Upper lobe of left lung (tissue), 6 donors: ENCODE data around the gene GOLGA6L7. TPM values are rescaled to one million over a fixed set of nuclear protein-coding genes. Genes with fewer than 3 reads are reported as not detected.

ENCODE experiments used
- ATAC-seq, 2 donors: fragments of 200-7000 bp; cut with Tn5 transposase; one replicate each; pipeline ENCODE4 v1.9.1; 2022; ENCODE audit warnings: mild to moderate bottlenecking in 2 of 2, moderate library complexity in 2 of 2; ENCODE audit not compliant: low FRiP score in 2 of 2
- DNase-seq, 2 donors: peaks; one replicate each; pipeline ENCODE4 v3.0.0-alpha.2; 2019 to 2020
- H3K27ac ChIP-seq, 4 donors: fragments of 200-600 bp; sonication (generic); one replicate each; pipeline ENCODE4 v1.5.1; 2016 to 2019
- H3K27me3 ChIP-seq, 4 donors: fragments of 200-600 bp; sonication (generic); one replicate each; pipeline ENCODE4 v1.5.1; 2017 to 2019
- H3K36me3 ChIP-seq, 4 donors: fragments of 200-600 bp; sonication (generic); one replicate each; pipeline ENCODE4 v1.5.1; 2016 to 2019
- H3K4me1 ChIP-seq, 4 donors: fragments of 200-600 bp; sonication (generic); one replicate each; pipeline ENCODE4 v1.5.1; 2018 to 2019
- H3K4me3 ChIP-seq, 4 donors: fragments of 200-600 bp; sonication (generic); one replicate each; pipeline ENCODE4 v1.5.1; 2017 to 2019; ENCODE audit warnings: mild to moderate bottlenecking in 2 of 4, moderate library complexity in 1 of 4
- H3K9me3 ChIP-seq, 4 donors: fragments of 200-600 bp; sonication (generic); one replicate each; pipeline ENCODE4 v1.5.1; 2018 to 2019
- EP300 ChIP-seq, 4 donors: sonication (generic); formaldehyde crosslinking; IDR thresholded peaks; one replicate each; pipeline ENCODE4 v1.5.1; 2017; ENCODE audit warnings: antibody characterized with exemption in 4 of 4, control low read depth in 2 of 4
- POLR2A ChIP-seq, 4 donors: fragments of 450-650 bp; IDR thresholded peaks; one replicate each; pipeline ENCODE4 v1.5.1; 2016 to 2017; ENCODE audit warnings: antibody characterized with exemption in 4 of 4, mild to moderate bottlenecking in 2 of 4
- POLR2AphosphoS5 ChIP-seq, 2 donors: sonication (generic); formaldehyde crosslinking; IDR thresholded peaks; one replicate each; pipeline ENCODE4 v1.5.1; 2017; ENCODE audit warnings: antibody characterized with exemption in 2 of 2
- WGBS, 2 donors: methylation state at CpG; one replicate each; pipeline ENCODE4 v1.1.5; 2017 to 2018; 5-methylcytosine and 5-hydroxymethylcytosine counted together
- total RNA-seq, 6 donors: library from RNA; depleted of rRNA in 4 of 6; stranded (reverse); fragments of >200 nt in 4 of 6; gene quantifications; one replicate each; pipeline versions ENCODE4 v1.1.0 to v1.2.1, GENCODE V29; 2016 to 2021
- TF ChIP-seq, protein P1 (sequence below), 6 experiments: fragments of 450-650 bp in 4 of 6; fragments of 200-600 bp in 2 of 6; sonication (generic) in 2 of 6; IDR thresholded peaks; one replicate each; pipeline ENCODE4 v1.5.1; 2016 to 2019; ENCODE audit warnings: antibody characterized with exemption in 6 of 6
- donor health status: DM: no; HTN: no; CAD: no; lungs with moderate emphysema.
- donor health status: DM: no; HTN: yes; CAD: no; lungs with severe emphysema.

The GOLGA6L7 gene
- total RNA-seq, 6 donors from 2014 or later, result not detected

DNA sequence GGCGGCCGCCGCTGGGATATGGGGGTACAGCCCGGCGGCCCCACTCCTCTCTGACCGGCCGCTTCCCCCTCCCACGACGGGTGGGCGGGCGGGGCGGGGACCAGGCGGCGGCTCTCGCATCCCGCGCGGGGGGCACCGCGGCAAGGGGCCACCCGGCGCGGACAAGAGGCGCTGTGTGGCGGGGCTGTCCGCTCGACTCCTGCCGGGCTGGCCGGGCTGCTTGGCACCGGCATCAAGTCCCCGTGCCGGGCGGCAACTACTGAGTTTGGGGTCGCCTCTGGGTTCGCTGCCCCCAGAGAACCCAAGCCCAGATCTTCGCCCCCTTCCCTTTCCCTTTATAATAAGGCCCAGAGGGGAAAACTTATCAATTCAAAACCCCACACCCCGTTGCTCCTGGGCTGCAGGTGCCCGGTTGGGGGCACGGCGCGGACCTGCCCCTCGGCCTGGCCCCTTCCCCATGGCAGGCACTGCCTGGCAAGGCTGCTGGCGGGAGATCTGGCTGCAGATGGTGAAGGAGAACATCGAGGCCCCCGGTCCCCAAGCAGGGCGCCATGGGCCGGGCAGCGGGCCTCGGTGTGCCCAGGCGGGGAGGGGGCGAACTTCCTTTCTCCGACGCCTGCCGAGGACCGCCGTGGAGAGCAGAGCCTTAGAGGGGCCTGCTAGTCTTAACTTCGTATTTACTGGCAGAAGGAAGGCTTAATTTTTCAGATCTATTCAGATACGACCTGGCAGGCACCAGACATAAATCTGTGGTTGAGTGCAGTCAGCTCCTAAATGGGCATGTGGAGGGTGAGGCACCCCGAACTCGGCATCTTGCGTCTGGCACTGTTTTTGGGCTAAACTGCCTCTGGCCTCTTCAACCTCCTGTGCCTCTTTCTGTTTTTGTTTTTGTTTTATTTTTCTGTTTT is 38.2 kb upstream of the GOLGA6L7 start:
- H3K4me3 ChIP-seq, result peak overlapping the region; percentile 10 to 55 (median 52)

DNA sequence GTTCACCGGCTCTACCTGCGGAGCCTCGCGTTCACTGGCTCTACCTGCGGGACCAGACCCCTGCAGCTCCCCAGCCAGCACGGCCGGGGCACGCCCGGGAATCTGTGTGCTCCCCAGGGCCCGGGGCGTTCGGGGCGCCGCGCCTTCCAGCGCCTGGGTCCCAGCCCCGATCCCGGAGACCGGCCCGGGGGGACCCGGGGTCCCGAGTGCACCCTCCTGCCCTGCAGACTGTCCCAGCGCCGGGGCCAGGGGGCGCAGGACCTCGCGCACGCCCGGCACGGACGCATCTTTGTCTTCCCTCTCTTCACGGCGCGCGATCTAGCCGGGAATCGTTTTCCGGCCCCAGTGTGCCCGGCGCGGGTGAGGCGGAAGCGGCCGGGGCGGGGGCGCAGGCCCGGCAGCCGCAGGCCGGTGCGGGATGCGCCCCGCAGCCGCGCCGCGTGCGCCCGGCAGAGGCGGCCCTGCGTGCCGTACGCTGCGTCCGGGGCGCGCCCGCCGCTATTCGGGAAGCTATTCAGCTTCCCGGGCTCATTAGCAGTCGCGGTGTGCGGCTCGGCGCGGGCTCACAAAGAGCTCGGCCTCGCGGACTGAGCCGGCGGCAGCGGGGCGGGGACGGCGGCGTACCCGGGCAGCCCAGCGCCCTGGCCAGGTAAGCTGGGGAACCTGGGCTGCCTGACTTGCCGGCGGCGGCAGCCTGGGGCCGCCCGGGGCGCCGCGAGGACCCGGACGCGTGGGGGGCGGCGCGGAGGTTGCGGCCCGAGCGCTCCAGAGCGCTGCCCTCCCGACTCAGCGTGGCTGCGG is 37.4 kb upstream of the GOLGA6L7 start, which contains the start of gene APBA2:
Gene APBA2, plus strand, starts transcription at position 345 of the 801 bp plus-strand sequence. CDS start 167,911 bp downstream, outside the sequence.
- Histone ChIP-seq H3K36me3 (no peaks in the 10 kb centered on the region), H3K4me1 (peaks cover 8 to 21% (median 11%) of the 10 kb centered on the region in 4 donors), H3K9me3 (no peaks in the 10 kb centered on the region), H3K27me3 (peaks cover 0 to 23% (median 9%) of the 10 kb centered on the region in 4 donors), H3K27ac (peak within 1 kb of the TSS in 1 of 4 donors; percentile 31), H3K4me3 (peak within 1 kb of the TSS; percentile 10 to 55 (median 52))
- WGBS, 2 donors, result 0% methylated on average over 1 of the region's 109 CpGs; no CpG with 5 or more reads in 1 of the 2 donors
- DNase-seq (peak in 1 of 2 donors; percentile 88), ATAC-seq (peak in 1 of 2 donors; percentile 16)
- TF ChIP-seq POLR2A (IDR thresholded peaks at IDR 0.05) (no peak), EP300 (IDR thresholded peaks at IDR 0.05) (no peak), POLR2AphosphoS5 (IDR thresholded peaks at IDR 0.05) (no peak)
- TF ChIP-seq, protein P1, sequence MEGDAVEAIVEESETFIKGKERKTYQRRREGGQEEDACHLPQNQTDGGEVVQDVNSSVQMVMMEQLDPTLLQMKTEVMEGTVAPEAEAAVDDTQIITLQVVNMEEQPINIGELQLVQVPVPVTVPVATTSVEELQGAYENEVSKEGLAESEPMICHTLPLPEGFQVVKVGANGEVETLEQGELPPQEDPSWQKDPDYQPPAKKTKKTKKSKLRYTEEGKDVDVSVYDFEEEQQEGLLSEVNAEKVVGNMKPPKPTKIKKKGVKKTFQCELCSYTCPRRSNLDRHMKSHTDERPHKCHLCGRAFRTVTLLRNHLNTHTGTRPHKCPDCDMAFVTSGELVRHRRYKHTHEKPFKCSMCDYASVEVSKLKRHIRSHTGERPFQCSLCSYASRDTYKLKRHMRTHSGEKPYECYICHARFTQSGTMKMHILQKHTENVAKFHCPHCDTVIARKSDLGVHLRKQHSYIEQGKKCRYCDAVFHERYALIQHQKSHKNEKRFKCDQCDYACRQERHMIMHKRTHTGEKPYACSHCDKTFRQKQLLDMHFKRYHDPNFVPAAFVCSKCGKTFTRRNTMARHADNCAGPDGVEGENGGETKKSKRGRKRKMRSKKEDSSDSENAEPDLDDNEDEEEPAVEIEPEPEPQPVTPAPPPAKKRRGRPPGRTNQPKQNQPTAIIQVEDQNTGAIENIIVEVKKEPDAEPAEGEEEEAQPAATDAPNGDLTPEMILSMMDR (IDR thresholded peaks at IDR 0.05), result no peak

More for the DNA sequence above, 38.2 kb upstream of the GOLGA6L7 start:
- H3K27me3 ChIP-seq, result peaks cover 0 to 23% (median 9%) of the 10 kb centered on the region in 4 donors
- TF ChIP-seq, protein P1 (IDR thresholded peaks at IDR 0.05), result no peak
- TF ChIP-seq POLR2AphosphoS5 (IDR thresholded peaks at IDR 0.05) (no peak), EP300 (IDR thresholded peaks at IDR 0.05) (no peak), POLR2A (IDR thresholded peaks at IDR 0.05) (no peak)
- H3K27ac ChIP-seq, result peak overlapping the region in 1 of 4 donors; percentile 31
- WGBS, 2 donors, result 20 to 33% methylated on average over 15 to 34 of the region's 61 CpGs
- H3K9me3 ChIP-seq, result no peaks in the 10 kb centered on the region
- H3K36me3 ChIP-seq, result no peaks in the 10 kb centered on the region
- peak in 1 of 2 donors; percentile 80 for DNase-seq
- no peak for ATAC-seq
- H3K4me1 ChIP-seq, result peaks cover 8 to 21% (median 11%) of the 10 kb centered on the region in 4 donors

DNA sequence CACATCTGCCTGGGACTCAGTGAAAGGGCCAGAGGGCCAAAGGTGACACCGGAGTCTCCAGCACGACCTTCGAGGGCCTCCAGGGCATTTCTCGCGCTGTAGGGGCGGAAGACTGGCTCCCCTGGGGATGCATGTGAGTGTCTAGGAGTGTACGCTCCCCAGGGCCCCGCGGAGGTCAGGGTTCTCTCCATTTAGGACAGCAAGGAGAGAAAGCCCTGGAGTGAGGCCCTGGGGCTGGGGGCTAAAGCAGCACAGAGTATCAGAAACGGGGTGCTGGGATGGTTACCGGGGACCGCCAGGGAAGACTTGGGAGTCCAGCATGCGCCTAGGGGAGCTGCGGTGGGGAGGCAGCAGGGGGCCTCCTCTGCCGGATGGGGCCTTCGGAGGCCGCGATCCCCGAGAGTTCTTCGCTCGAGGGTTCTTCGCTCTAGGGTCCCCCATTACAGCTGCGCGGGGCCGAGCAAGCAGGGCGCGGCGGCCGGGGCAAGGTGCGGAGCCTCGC is 36.7 kb upstream of the GOLGA6L7 start:
- H3K27ac ChIP-seq, result no peak overlapping the region
- peaks cover 8 to 21% (median 11%) of the 10 kb centered on the region in 4 donors for H3K4me1 ChIP-seq
- H3K9me3 ChIP-seq, result no peaks in the 10 kb centered on the region
- H3K4me3 ChIP-seq, result peak overlapping the region in 3 of 4 donors; percentile 48 to 55 (median 55)
- peaks cover 0 to 23% (median 9%) of the 10 kb centered on the region in 4 donors for H3K27me3 ChIP-seq
- no peaks in the 10 kb centered on the region for H3K36me3 ChIP-seq
- TF ChIP-seq, protein P1 (IDR thresholded peaks at IDR 0.05), result no peak
- TF ChIP-seq EP300 (IDR thresholded peaks at IDR 0.05) (no peak), POLR2AphosphoS5 (IDR thresholded peaks at IDR 0.05) (no peak), POLR2A (IDR thresholded peaks at IDR 0.05) (no peak)
- ATAC-seq, result no peak
- no peak for DNase-seq
- WGBS, 2 donors, result 56 to 70% methylated on average over 2 to 16 of the region's 31 CpGs

DNA sequence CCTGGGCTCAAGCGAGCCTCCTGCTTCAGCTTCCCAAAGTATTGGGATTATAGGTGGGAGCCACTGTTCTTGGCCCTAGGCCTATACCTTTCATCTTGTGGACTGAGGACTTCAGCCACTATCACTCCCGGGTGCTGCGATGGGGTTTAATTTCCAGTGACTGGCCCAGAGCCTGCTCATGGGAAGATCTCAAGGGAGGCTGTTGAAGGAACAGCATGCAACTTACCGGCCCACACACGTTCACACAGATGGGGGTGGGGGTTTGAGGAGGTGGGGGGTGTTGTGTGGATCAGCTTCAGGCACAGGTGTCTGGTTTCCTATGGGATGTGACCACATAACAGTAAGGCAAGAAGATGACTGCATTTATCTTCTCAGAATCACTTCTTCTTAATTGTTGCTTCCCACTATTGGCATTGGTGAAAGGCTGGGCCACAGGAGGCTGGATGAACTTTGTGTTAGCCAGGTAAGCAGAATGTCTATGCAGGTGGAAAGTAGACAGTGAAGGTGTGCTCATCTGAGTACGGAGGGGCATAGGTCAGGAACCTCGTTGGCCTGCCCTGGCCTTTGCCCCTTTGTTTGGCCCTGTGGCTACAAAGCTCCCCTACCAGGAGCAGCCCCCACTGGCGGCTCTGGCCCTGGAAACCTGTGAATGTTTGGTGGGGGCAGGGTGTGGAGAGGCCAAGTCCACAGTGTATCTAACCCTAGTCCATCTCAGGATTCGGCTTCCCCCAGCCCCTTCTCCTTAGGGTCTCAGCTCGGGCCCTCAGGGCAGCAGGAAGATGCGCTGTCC is 35.9 kb upstream of the GOLGA6L7 start:
- Histone ChIP-seq H3K4me3 (no peak overlapping the region), H3K4me1 (peaks cover 8 to 21% (median 11%) of the 10 kb centered on the region in 4 donors), H3K27me3 (peaks cover 0 to 23% (median 9%) of the 10 kb centered on the region in 4 donors), H3K9me3 (no peaks in the 10 kb centered on the region), H3K27ac (no peak overlapping the region), H3K36me3 (no peaks in the 10 kb centered on the region)
- ATAC-seq (no peak), DNase-seq (no peak)
- TF ChIP-seq EP300 (IDR thresholded peaks at IDR 0.05) (no peak), POLR2A (IDR thresholded peaks at IDR 0.05) (no peak), POLR2AphosphoS5 (IDR thresholded peaks at IDR 0.05) (no peak)
- TF ChIP-seq, protein P1 (IDR thresholded peaks at IDR 0.05), result no peak
- 90 to 95% methylated on average over 11 of the region's 11 CpGs for WGBS, 2 donors
